Stimulated activated CD8-positive, alpha-beta memory T cell treated with anti-CD3 and anti-CD28 coated beads, Interleukin-12 subunit alpha, Interleukin-12 subunit beta, amount 100 ng/mL, for 1 hour (primary cell): ENCODE data around the gene ARF6.
"Not testable (repeated sequence)": the region's sequence is repeated elsewhere in the genome, so short reads cannot be mapped to it uniquely, and the experiment has no call there.

Experiments
- DNase-seq: peaks from one replicate; pipeline ENCODE4 v3.0.0-alpha.2; 2020; ENCODE audit warnings: low read depth

ARF6 gene

DNA sequence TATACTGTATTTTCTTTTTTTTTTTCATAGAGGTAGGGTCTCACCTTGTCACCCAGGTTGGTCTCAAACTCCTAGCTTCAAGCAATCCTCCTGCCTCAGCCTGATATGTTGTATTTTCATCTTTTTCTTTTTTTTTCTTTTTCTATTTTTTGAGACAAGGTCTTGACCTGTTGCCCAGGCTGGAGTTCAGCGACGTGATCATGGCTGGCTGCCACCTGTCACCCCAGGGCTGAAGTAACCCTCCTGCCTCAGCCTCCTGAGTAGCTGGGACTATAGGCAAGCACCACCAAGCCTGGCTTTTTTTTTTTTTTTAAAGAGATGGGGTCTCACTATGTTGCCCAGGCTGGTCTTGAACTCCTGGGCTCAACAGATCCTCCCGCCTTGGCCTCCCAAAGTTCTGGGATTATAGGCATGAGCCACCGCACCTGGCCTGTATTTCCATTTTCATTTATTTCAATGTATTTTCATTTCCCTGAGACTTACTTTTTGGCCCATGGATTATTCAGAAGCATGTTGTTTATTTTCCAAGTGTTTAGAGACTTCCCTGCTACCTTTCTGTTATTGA, 16.2 kb upstream of the ARF6 start:
- DNase-seq: no peak

DNA sequence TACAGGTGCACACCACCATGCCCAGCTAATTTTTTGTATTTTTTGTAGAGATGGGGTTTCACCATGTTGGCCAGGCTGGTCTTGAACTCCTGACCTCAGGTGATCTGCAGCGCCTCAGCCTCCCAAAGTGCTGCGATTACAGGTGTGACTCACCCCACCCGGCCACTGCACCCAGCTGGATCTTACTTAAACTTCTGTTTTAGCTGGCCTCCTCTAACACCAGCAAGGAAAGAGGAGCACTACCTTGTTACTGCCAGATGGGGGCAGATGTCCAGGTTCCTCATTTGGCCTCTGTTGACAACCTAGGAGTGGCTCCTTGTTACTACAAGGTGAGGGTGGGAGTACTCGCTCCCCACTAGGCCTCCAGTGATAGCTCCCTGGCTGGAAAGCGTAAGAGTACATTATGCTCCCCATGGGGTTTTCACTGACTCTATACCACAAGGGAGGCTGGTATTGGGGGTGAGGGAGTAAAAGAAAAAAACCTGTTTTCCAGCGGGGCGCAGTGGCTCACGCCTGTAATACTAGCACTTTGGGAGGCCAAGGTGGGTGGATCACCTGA, 13.2 kb upstream of the ARF6 start:
- no peak for DNase-seq

DNA sequence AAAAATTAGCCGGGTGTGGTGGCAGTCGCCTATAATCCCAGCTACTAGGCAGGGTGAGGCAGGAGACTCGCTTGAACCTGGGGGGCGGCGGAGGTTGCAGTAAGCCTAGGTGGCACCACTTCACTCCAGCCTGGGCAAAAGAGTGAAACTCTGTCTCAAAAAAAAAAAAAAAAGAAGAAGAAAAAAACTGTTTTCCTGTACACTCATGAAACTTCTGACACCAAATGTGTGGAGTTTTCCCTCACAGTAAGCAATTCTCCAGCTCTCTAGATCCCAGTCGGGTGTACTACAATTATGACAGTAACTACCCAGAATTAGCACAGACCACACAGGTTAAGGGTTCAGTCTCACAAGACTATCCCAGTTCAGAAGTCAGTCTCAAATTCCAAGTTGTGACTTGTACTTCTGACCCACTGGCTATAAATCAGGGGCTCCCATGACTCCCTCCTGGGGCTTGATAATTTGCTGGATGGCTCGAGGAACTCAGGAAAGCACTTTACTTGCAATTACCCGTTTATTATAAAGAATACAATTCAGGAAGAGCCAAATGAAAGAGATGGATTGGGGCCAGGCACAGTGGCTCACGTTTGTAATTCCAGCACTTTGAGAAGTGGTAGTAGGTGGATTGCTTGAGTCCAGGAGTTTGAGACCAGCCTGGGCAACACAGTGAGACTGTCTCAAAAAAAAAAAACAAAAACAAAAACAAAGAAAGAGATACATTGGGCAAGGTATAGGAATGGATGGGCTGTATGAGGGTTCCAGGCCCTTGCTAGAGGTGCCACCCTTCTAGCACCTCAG, 12.4 kb upstream of the ARF6 start:
- no peak for DNase-seq

GRCh38 chr14:49881350-49882001, 11.4 kb upstream of the ARF6 start:
- DNase-seq: no peak

- DNase-seq: no peak
Observed at GRCh38 chr14:49882826-49883694, 9.8 kb upstream of the ARF6 start.

DNA sequence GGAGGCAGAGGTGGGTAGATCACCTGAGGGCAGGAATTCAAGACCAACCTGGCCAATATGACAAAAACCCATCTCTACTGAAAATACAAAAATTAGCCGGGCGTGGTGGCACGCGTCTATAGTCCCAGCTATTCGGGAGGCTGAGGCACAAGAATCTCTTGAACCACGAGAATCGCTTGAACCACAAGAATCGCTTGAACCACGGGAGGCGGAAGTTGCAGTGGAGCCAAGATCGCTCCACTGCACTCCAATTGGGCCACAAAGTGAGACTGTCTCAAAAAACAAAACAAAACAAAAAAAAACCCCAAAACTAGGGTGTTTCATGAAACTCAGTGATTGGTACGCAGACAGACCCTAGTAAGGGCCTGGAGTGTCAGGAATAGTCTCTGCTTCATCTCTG, 6.4 kb upstream of the ARF6 start:
- DNase-seq: no peak

GRCh38 chr14:49888293-49888692, 4.6 kb upstream of the ARF6 start:
- no peak for DNase-seq

DNA sequence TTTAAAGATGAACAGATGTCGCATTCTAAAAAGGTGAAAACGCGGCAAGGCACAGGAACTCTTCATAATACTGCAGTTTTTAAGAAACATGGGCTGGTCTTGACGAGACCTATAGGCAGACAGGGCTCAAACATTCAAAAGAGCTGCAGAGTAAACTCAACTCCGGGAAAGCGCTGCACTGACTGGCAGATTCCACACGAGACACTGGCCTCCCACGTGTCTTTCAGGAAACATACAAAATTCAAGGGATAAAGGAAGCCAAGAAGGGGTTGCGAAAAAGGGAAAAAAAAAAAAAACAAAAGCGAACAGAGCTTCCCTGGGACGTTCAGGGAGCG, 614 bp upstream of the ARF6 start:
- no peak for DNase-seq

GRCh38 chr14:49893309-49894213, 679 bp downstream of the ARF6 start:
- peak; percentile 47 for DNase-seq

GRCh38 chr14:49894214-49895107, 1.6 kb downstream of the ARF6 start:
- not testable (repeated sequence) for DNase-seq

DNA sequence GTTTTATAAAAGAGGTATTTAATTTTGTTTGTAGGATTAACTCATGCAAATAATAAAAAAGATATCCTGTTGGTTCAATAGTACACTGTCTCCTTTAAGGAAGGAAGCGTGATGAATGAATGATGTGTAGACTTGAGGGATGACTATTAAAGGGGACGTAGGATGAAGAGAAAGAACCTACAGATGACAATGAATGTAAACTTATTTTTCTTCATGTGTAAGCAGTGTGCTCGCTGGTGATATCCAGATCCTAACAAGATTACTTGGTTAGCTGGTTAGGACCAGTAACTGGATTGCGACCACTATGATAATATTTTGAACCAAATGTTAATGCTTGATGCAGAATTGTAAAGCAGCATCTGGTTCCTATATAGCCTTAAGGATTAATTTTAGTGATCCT, 2.6 kb downstream of the ARF6 start:
- no peak for DNase-seq

GRCh38 chr14:49896272-49896671, 3.4 kb downstream of the ARF6 start:
- DNase-seq: not testable (repeated sequence)

- DNase-seq: no peak
Observed at GRCh38 chr14:49896966-49897365, 4.1 kb downstream of the ARF6 start.

DNA sequence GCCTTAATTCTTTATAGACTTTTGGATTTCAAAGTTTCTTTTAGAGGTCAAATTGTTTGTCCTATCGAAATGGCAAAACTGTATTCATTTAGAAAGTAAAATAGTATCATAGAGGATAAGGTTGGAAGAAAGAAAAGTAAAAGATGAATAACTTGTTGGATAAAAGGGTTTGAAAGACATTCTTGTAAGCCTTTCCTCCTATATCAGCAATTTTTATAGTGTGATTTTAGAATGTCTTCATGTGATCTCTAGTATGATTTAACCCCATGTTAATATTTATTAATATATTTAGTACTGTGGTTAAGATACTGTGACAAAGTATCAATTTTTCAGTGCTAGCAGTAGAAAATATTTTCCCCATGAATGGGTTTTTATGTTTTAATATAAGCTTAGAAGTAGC, 4.5 kb downstream of the ARF6 start:
- no peak for DNase-seq

DNA sequence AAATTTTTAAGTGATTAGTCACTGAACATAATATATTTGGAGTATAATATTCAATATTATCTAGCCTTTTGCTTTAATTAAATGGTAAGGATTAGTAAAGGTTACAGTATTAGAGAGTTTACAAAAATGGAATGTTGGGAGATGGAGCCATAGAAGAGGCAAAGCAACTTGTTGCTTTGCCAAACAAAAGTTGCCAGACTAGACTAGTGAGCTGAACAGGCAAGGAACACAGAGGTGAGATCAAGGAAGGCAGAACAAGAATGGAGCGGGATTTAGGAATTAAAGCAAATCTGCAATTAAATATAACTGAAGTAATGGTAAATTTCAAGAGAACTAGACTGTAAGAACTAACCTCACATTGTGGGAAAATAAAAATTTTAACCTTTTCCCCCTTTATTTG, 5.1 kb downstream of the ARF6 start:
- no peak for DNase-seq

DNA sequence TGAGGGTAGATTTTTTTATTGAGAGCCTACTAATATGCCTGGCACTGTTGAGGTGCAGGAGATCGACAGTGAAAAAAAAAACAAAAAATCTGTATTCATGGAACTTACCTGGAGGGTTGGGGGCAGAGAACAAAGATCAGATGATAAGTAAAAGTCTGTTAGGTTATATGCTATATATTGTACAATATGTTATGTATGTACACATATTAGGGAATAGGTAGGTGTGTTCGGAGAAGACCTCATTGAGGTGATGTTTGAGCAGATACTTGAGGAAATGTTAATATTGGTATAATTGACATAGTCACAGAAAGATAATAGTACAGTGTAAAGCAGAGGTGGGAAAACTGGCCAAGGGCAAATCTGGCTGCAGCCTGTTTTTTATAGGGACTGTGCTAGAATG, 5.6 kb downstream of the ARF6 start:
- no peak for DNase-seq

DNA sequence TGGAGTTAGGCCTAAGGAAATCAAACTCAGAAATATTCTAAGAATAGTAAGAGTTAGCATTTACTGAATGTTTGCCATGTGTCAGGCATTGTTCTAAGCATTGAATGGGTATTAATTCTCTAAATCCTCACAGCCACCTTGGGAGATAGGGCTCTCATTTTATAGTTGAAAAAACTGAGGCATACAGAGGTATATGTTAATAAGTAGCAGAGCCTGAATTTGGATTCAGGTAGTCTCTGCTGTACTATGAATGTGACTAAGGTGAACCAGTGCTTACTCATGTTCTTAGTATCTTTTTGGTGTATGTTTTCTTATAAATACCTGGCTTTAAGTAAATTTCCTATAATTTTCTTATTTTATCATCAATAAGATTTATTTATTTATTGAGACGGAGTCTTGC, 8.1 kb downstream of the ARF6 start:
- no peak for DNase-seq

- DNase-seq: not testable (repeated sequence)
Observed at GRCh38 chr14:49902679-49903246, 9.9 kb downstream of the ARF6 start.

GRCh38 chr14:49904270-49904669, 11.4 kb downstream of the ARF6 start:
- DNase-seq: no peak

DNA sequence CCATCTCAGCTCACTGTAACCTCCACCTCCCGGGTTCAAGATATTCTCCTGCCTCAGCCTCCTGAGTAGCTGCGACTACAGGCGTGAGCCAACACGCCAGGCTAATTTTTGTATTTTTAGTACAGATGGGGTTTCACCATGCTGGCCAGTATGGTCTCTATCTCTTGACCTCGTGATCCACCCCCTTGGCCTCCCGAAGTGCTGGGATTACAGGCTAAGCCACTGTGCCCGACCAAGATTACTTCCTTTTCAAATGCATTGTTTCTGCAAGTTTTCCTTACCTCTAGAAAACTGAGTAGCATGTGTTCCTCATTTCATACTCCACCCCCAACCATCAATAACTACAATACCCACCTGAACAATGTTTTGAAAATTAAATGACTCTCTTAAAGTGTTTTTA, 13.1 kb downstream of the ARF6 start:
- DNase-seq: no peak
